SU-DHL-6 (cell line): ENCODE data around the gene AUH.

Experiments
- CTCF ChIP-seq: fragments of 200-600 bp; sonication (generic); IDR thresholded peaks from one replicate; pipeline ENCODE4 v1.5.1; 2017; ENCODE audit warnings: antibody characterized with exemption, mild to moderate bottlenecking, low read length, moderate library complexity; ENCODE audit not compliant: insufficient read depth, poor library complexity, severe bottlenecking
- EZH2phosphoT487 ChIP-seq: fragments of 200-600 bp; sonication (generic), shearing (Covaris generic); conservative IDR thresholded peaks from 2 replicates; pipeline ENCODE4 v1.6.1; 2018; ENCODE audit warnings: mild to moderate bottlenecking, antibody characterized with exemption, low read length, moderate library complexity, mixed read lengths

- no peak for TF ChIP-seq CTCF
- no peak for TF ChIP-seq EZH2phosphoT487
Observed at GRCh38 chr9:91411096-91411771, 49.5 kb upstream of the AUH start.
